A549 treated with AZD2906 at 1 μM for 4 hours (cell line): ENCODE results near the gene TACR3. TPM values are rescaled to one million over a fixed set of nuclear protein-coding genes. Genes with fewer than 3 reads are reported as not detected.

Source experiments
- total RNA-seq: library from RNA; stranded (reverse); fragments of 200-300 nt; extraction: Qiagen RNA extraction; gene quantifications from 5 replicates; pipeline ENCODE4 v1.2.3, GENCODE V29; 2022

TACR3 gene, protein sequence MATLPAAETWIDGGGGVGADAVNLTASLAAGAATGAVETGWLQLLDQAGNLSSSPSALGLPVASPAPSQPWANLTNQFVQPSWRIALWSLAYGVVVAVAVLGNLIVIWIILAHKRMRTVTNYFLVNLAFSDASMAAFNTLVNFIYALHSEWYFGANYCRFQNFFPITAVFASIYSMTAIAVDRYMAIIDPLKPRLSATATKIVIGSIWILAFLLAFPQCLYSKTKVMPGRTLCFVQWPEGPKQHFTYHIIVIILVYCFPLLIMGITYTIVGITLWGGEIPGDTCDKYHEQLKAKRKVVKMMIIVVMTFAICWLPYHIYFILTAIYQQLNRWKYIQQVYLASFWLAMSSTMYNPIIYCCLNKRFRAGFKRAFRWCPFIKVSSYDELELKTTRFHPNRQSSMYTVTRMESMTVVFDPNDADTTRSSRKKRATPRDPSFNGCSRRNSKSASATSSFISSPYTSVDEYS
- total RNA-seq, result not detected in 5 replicates

DNA sequence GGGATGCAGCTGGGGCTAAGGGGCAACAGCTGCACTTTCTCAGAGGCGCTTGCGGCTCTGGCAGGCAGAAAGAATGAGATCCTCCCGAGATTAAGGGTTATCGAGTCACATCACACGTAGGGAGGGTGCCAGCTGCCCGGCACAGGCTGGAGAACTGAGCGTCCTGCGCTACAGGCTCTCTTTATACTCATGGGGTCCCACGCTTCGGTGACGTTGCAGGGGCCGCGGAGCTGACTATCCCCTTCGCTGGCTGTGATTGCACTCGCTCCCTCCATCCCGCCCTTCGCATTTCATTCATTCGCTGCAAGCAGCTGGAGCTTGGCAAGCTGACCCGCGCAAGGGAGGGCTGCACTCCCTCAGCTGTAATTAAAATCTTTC is at the start of gene TACR3:
TSS of gene TACR3 (minus strand) at position 156 of the 378 bp plus-strand sequence. CDS start 310 bp downstream, outside the sequence.

